ENCODE measurements around the gene ZNF804B.
"Not testable (repeated sequence)": the region's sequence is repeated elsewhere in the genome, so short reads cannot be mapped to it uniquely, and the experiment has no call there.

The ZNF804B gene

GRCh38 chr7:89123871-89124270 is 364.4 kb downstream of the ZNF804B start:
- Mint-ChIP-seq H3K4me1 (ENCODE audit: low read depth) (no peaks in the 10 kb centered on the region), H3K4me3 (no peak overlapping the region), H3K9me3 (no peaks in the 10 kb centered on the region)

GRCh38 chr7:89129600-89130375 is 370.3 kb downstream of the ZNF804B start:
- Mint-ChIP-seq H3K9me3 (no peaks in the 10 kb centered on the region), H3K4me1 (ENCODE audit: low read depth) (no peaks in the 10 kb centered on the region), H3K4me3 (no peak overlapping the region), H3K36me3 (ENCODE audit: low read depth) (no peaks in the 10 kb centered on the region), H3K27me3 (ENCODE audit: low read depth) (no peaks in the 10 kb centered on the region), H3K27ac (no peak overlapping the region)
- DNase-seq (ENCODE audit: low spot score) = no peak

More at GRCh38 chr7:89123871-89124270, 364.4 kb downstream of the ZNF804B start:
- Mint-ChIP-seq H3K36me3 (ENCODE audit: low read depth) (no peaks in the 10 kb centered on the region), H3K27me3 (ENCODE audit: low read depth) (no peaks in the 10 kb centered on the region), H3K27ac (no peak overlapping the region)
- DNase-seq (ENCODE audit: low spot score) = no peak

- no peak for DNase-seq (ENCODE audit: low spot score)
- no peaks in the 10 kb centered on the region for H3K36me3 Mint-ChIP-seq (ENCODE audit: low read depth)
- H3K4me3 Mint-ChIP-seq = no peak overlapping the region
- no peaks in the 10 kb centered on the region for H3K27me3 Mint-ChIP-seq (ENCODE audit: low read depth)
- H3K27ac Mint-ChIP-seq = no peak overlapping the region
- H3K4me1 Mint-ChIP-seq (ENCODE audit: low read depth) = no peaks in the 10 kb centered on the region
- H3K9me3 Mint-ChIP-seq = no peaks in the 10 kb centered on the region
Observed at GRCh38 chr7:89133357-89133756, 373.9 kb downstream of the ZNF804B start.

- H3K36me3 Mint-ChIP-seq (ENCODE audit: low read depth) = no peaks in the 10 kb centered on the region
- no peaks in the 10 kb centered on the region for H3K9me3 Mint-ChIP-seq
- DNase-seq (ENCODE audit: low spot score) = no peak
- no peaks in the 10 kb centered on the region for H3K27me3 Mint-ChIP-seq (ENCODE audit: low read depth)
- no peak overlapping the region for H3K4me3 Mint-ChIP-seq
- no peak overlapping the region for H3K27ac Mint-ChIP-seq
- no peaks in the 10 kb centered on the region for H3K4me1 Mint-ChIP-seq (ENCODE audit: low read depth)
Observed at GRCh38 chr7:89133819-89134218, 374.3 kb downstream of the ZNF804B start.

- no peaks in the 10 kb centered on the region for H3K27me3 Mint-ChIP-seq (ENCODE audit: low read depth)
- no peaks in the 10 kb centered on the region for H3K4me1 Mint-ChIP-seq (ENCODE audit: low read depth)
Observed at GRCh38 chr7:89145801-89146200, 386.3 kb downstream of the ZNF804B start.

GRCh38 chr7:89160107-89160506 is 400.6 kb downstream of the ZNF804B start:
- DNase-seq (ENCODE audit: low spot score) = no peak
- Mint-ChIP-seq H3K27me3 (ENCODE audit: low read depth) (no peaks in the 10 kb centered on the region), H3K4me3 (no peak overlapping the region), H3K9me3 (no peaks in the 10 kb centered on the region), H3K27ac (no peak overlapping the region), H3K36me3 (ENCODE audit: low read depth) (no peaks in the 10 kb centered on the region), H3K4me1 (ENCODE audit: low read depth) (no peaks in the 10 kb centered on the region)

More at GRCh38 chr7:89145801-89146200, 386.3 kb downstream of the ZNF804B start:
- H3K9me3 Mint-ChIP-seq = no peaks in the 10 kb centered on the region
- no peak for DNase-seq (ENCODE audit: low spot score)
- no peak overlapping the region for H3K27ac Mint-ChIP-seq
- no peak overlapping the region for H3K4me3 Mint-ChIP-seq
- H3K36me3 Mint-ChIP-seq (ENCODE audit: low read depth) = no peaks in the 10 kb centered on the region

- Mint-ChIP-seq H3K27me3 (ENCODE audit: low read depth) (no peaks in the 10 kb centered on the region), H3K36me3 (ENCODE audit: low read depth) (no peaks in the 10 kb centered on the region), H3K9me3 (no peaks in the 10 kb centered on the region), H3K4me3 (no peak overlapping the region), H3K27ac (no peak overlapping the region), H3K4me1 (ENCODE audit: low read depth) (no peaks in the 10 kb centered on the region)
- no peak for DNase-seq (ENCODE audit: low spot score)
Observed at GRCh38 chr7:89165421-89165820, 405.9 kb downstream of the ZNF804B start.

- Mint-ChIP-seq H3K27me3 (ENCODE audit: low read depth) (no peaks in the 10 kb centered on the region), H3K4me3 (no peak overlapping the region), H3K36me3 (ENCODE audit: low read depth) (no peaks in the 10 kb centered on the region), H3K9me3 (peaks cover 4% of the 10 kb centered on the region), H3K4me1 (ENCODE audit: low read depth) (no peaks in the 10 kb centered on the region), H3K27ac (no peak overlapping the region)
- no peak for DNase-seq (ENCODE audit: low spot score)
Observed at GRCh38 chr7:89170628-89171027, 411.1 kb downstream of the ZNF804B start.

- no peaks in the 10 kb centered on the region for H3K4me1 Mint-ChIP-seq (ENCODE audit: low read depth)
- no peaks in the 10 kb centered on the region for H3K9me3 Mint-ChIP-seq
- no peak overlapping the region for H3K4me3 Mint-ChIP-seq
- H3K27ac Mint-ChIP-seq = no peak overlapping the region
- H3K36me3 Mint-ChIP-seq (ENCODE audit: low read depth) = no peaks in the 10 kb centered on the region
- H3K27me3 Mint-ChIP-seq (ENCODE audit: low read depth) = no peaks in the 10 kb centered on the region
- no peak for DNase-seq (ENCODE audit: low spot score)
Observed at GRCh38 chr7:89182116-89182515, 422.6 kb downstream of the ZNF804B start.

GRCh38 chr7:89183712-89184111 is 424.2 kb downstream of the ZNF804B start:
- Mint-ChIP-seq H3K27me3 (ENCODE audit: low read depth) (no peaks in the 10 kb centered on the region), H3K4me1 (ENCODE audit: low read depth) (no peaks in the 10 kb centered on the region), H3K4me3 (no peak overlapping the region), H3K9me3 (no peaks in the 10 kb centered on the region), H3K27ac (no peak overlapping the region), H3K36me3 (ENCODE audit: low read depth) (no peaks in the 10 kb centered on the region)
- no peak for DNase-seq (ENCODE audit: low spot score)

- H3K9me3 Mint-ChIP-seq = no peaks in the 10 kb centered on the region
- H3K36me3 Mint-ChIP-seq (ENCODE audit: low read depth) = no peaks in the 10 kb centered on the region
- H3K27me3 Mint-ChIP-seq (ENCODE audit: low read depth) = no peaks in the 10 kb centered on the region
- no peak for DNase-seq (ENCODE audit: low spot score)
- H3K27ac Mint-ChIP-seq = no peak overlapping the region
- no peaks in the 10 kb centered on the region for H3K4me1 Mint-ChIP-seq (ENCODE audit: low read depth)
- no peak overlapping the region for H3K4me3 Mint-ChIP-seq
Observed at GRCh38 chr7:89200758-89201157, 441.3 kb downstream of the ZNF804B start.

GRCh38 chr7:89223900-89224395 is 464.4 kb downstream of the ZNF804B start:
- no peak for DNase-seq (ENCODE audit: low spot score)
- no peak overlapping the region for H3K4me3 Mint-ChIP-seq
- H3K4me1 Mint-ChIP-seq (ENCODE audit: low read depth) = no peaks in the 10 kb centered on the region
- no peak overlapping the region for H3K27ac Mint-ChIP-seq
- no peaks in the 10 kb centered on the region for H3K27me3 Mint-ChIP-seq (ENCODE audit: low read depth)
- H3K36me3 Mint-ChIP-seq (ENCODE audit: low read depth) = no peaks in the 10 kb centered on the region
- no peaks in the 10 kb centered on the region for H3K9me3 Mint-ChIP-seq

GRCh38 chr7:89228688-89229171 is 469.2 kb downstream of the ZNF804B start:
- not testable (repeated sequence) for H3K36me3 Mint-ChIP-seq (ENCODE audit: low read depth); H3K9me3 Mint-ChIP-seq; H3K27ac Mint-ChIP-seq; H3K27me3 Mint-ChIP-seq (ENCODE audit: low read depth); H3K4me1 Mint-ChIP-seq (ENCODE audit: low read depth); DNase-seq (ENCODE audit: low spot score); H3K4me3 Mint-ChIP-seq

- no peak for DNase-seq (ENCODE audit: low spot score)
- Mint-ChIP-seq H3K36me3 (ENCODE audit: low read depth) (no peaks in the 10 kb centered on the region), H3K27me3 (ENCODE audit: low read depth) (no peaks in the 10 kb centered on the region), H3K4me1 (ENCODE audit: low read depth) (no peaks in the 10 kb centered on the region), H3K9me3 (no peaks in the 10 kb centered on the region), H3K4me3 (no peak overlapping the region), H3K27ac (no peak overlapping the region)
Observed at GRCh38 chr7:89238156-89238555, 478.7 kb downstream of the ZNF804B start.

- no peaks in the 10 kb centered on the region for H3K36me3 Mint-ChIP-seq (ENCODE audit: low read depth)
- no peaks in the 10 kb centered on the region for H3K9me3 Mint-ChIP-seq
- H3K27ac Mint-ChIP-seq = no peak overlapping the region
- H3K4me3 Mint-ChIP-seq = no peak overlapping the region
- H3K27me3 Mint-ChIP-seq (ENCODE audit: low read depth) = no peaks in the 10 kb centered on the region
- no peaks in the 10 kb centered on the region for H3K4me1 Mint-ChIP-seq (ENCODE audit: low read depth)
- DNase-seq (ENCODE audit: low spot score) = no peak
Observed at GRCh38 chr7:89246196-89246595, 486.7 kb downstream of the ZNF804B start.

Measured in T-helper 2 cell treated with Interferon-gamma antibody and Interleukin-4, amounts not matched to agents 5 μg/mL and 100 μg/mL, for 36 hours (primary cell).